Spleen (tissue), 7 donors: ENCODE data around the gene ARHGAP24.

ENCODE experiments used
- CTCF ChIP-seq, 11 experiments: fragments of 200-600 bp in 7 of 11; fragments of 450-650 bp in 4 of 11; sonication (generic) in 4 of 11; IDR thresholded peaks in 8 of 11; conservative IDR thresholded peaks in 3 of 11; 1 replicate in 7 of 11; 2 replicates in 4 of 11; pipeline versions ENCODE4 v1.4.0 to v1.8.0; 2016 to 2021; ENCODE audit warnings: antibody characterized with exemption in 11 of 11, inconsistent platforms in 4 of 11, mild to moderate bottlenecking in 1 of 11
- POLR2A ChIP-seq, 3 donors: fragments of 450-650 bp; IDR thresholded peaks; one replicate each; pipeline ENCODE4 v1.5.1; 2017; ENCODE audit warnings: antibody characterized with exemption in 3 of 3, mild to moderate bottlenecking in 1 of 3
- donor health status: DM: no; HTN: no; CAD: no; lungs with moderate emphysema.
- donor health status: DM: no; HTN: no; CAD: no.
- donor health status: DM: no; HTN: no; CAD: no.

DNA sequence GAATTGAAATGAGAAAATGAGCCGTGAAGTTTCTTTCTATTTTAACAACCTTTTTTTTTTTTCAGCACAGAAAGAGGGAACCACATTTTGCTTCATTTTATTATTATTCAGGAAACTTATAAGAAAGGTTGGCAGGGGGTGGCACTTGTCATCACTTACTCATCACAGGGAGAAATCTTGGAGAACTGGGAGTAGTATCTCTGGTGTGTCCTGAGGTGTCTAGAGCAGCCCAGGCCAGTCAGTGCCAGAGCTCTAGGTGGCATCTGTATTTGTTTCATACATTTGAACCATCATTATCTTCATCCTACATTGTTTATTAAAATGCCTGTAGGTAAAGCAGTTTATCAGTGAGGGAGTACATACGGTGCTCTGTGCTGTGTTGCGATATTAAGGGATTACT lies 43.8 kb upstream of the ARHGAP24 start:
- TF ChIP-seq CTCF (IDR thresholded peaks at IDR 0.05 in 8 of 11, conservative IDR thresholded peaks at IDR 0.05 in 3 of 11) (no peak), POLR2A (IDR thresholded peaks at IDR 0.05) (no peak)
